A549 (cell line): Measurements from ENCODE around the gene MAP7D1. TPM values are rescaled to one million over a fixed set of nuclear protein-coding genes. Genes with fewer than 3 reads are reported as not detected.

ENCODE experiments used
- ATAC-seq, 2 experiments: fragments of 200-7000 bp in 1 of 2; fragments of >200 bp in 1 of 2; cut with Nextera tagmentation in 1 of 2; cut with Tn5 transposase in 1 of 2; 3 replicates each; pipeline versions ENCODE4 v1.8.0 to v1.9.1; 2018 to 2020; ENCODE audit warnings: mild to moderate bottlenecking in 1 of 2, moderate library complexity in 1 of 2
- CTCF ChIA-PET: fragments of 300-600 bp; sonication (Branson Sonifier 250); formaldehyde crosslinking; extraction: SDS; loops from one replicate; lab custom pipeline; 2021; ENCODE audit warnings: antibody characterized with exemption, inconsistent platforms; lab: Yijun Ruan, JAX
- POLR2A ChIA-PET: fragments of 350-600 bp; formaldehyde crosslinking; extraction: SDS; loops from one replicate; lab custom pipeline; 2021; ENCODE audit warnings: antibody characterized with exemption, inconsistent platforms; lab: Yijun Ruan, JAX
- DNase-seq, 2 experiments: peaks; one replicate each; pipeline versions ENCODE4 v3.0.0 to v3.0.0-alpha.2; 2011 to 2016; ENCODE audit warnings: low read depth in 1 of 2, low spot score in 1 of 2
- FAIRE-seq: peaks from 2 replicates; lab custom pipeline; 2011; peaks lifted over from hg19 to GRCh38; lab: Jason Lieb, UNC
- H3K27ac ChIP-seq, 2 experiments: fragments of >200 bp; sonication (Bioruptor Twin); formaldehyde crosslinking; 3 replicates each; pipeline ENCODE4 v1.5.1; 2016 to 2017
- H3K4me1 ChIP-seq: fragments of >200 bp; sonication (Bioruptor Twin); formaldehyde crosslinking; 3 replicates; pipeline ENCODE4 v1.6.1; 2016
- H3K4me2 ChIP-seq: fragments of >200 bp; sonication (Bioruptor Twin); formaldehyde crosslinking; 3 replicates; pipeline ENCODE4 v1.6.1; 2016
- H3K4me3 ChIP-seq: fragments of >200 bp; sonication (Bioruptor Twin); formaldehyde crosslinking; 3 replicates; pipeline ENCODE4 v1.5.1; 2016
- H3K9me3 ChIP-seq: fragments of >200 bp; sonication (Bioruptor Twin); formaldehyde crosslinking; 3 replicates; pipeline ENCODE4 v1.6.1; 2016
- EHMT2 ChIP-seq: fragments of 200-600 bp; sonication (generic); IDR thresholded peaks from 2 replicates; pipeline ENCODE4 v1.6.1; 2016; ENCODE audit warnings: antibody characterized with exemption, low read depth, mild to moderate bottlenecking, moderate library complexity
- EP300 ChIP-seq, 2 experiments: fragments of >200 bp; sonication (Bioruptor Twin); formaldehyde crosslinking; IDR thresholded peaks; 2 replicates in 1 of 2; 3 replicates in 1 of 2; pipeline ENCODE4 v1.6.1; 2016 to 2017
- FOSL2 ChIP-seq, 2 experiments: fragments of 450-650 bp in 1 of 2; fragments of >200 bp in 1 of 2; sonication (Bioruptor Twin) in 1 of 2; formaldehyde crosslinking; IDR thresholded peaks; 2 replicates each; pipeline versions ENCODE4 v1.5.0 to v1.6.1; 2016 to 2020; ENCODE audit warnings: mild to moderate bottlenecking in 1 of 2, moderate library complexity in 1 of 2
- FOXS1 ChIP-seq: fragments of 250-450 bp; sonication (Bioruptor Pico); IDR thresholded peaks from 2 replicates; pipeline ENCODE4 v1.5.0; 2020; ENCODE audit warnings: mild to moderate bottlenecking, moderate library complexity
- GATA3 ChIP-seq: IDR thresholded peaks from 2 replicates; pipeline ENCODE4 v1.6.1; 2012; ENCODE audit warnings: borderline replicate concordance
- HEYL ChIP-seq: fragments of 250-450 bp; sonication (Bioruptor Pico); IDR thresholded peaks from 2 replicates; pipeline ENCODE4 v1.8.0; 2021; ENCODE audit warnings: mild to moderate bottlenecking, moderate library complexity
- HOXA7 ChIP-seq: fragments of 250-450 bp; sonication (Bioruptor Pico); IDR thresholded peaks from 2 replicates; pipeline ENCODE4 v1.5.0; 2020; ENCODE audit warnings: mild to moderate bottlenecking, moderate library complexity
- KDM5A ChIP-seq: fragments of 200-600 bp; sonication (generic); IDR thresholded peaks from 2 replicates; pipeline ENCODE4 v1.6.1; 2016; ENCODE audit warnings: antibody characterized with exemption, mild to moderate bottlenecking
- MAFK ChIP-seq: fragments of 450-650 bp; IDR thresholded peaks from 2 replicates; pipeline ENCODE4 v1.6.1; 2014; ENCODE audit not compliant: partially characterized antibody
- MAZ ChIP-seq: fragments of 150-350 bp; IDR thresholded peaks from 2 replicates; pipeline ENCODE4 v1.6.1; 2014; ENCODE audit warnings: antibody characterized with exemption, low read depth, low read length, borderline replicate concordance
- NPAS2 ChIP-seq: fragments of 250-450 bp; sonication (Bioruptor Pico); IDR thresholded peaks from 2 replicates; pipeline ENCODE4 v1.8.0; 2022; ENCODE audit warnings: mild to moderate bottlenecking, moderate library complexity, borderline replicate concordance
- POLR2AphosphoS2 ChIP-seq: conservative IDR thresholded peaks from 2 replicates; pipeline ENCODE4 v1.6.1; 2012; ENCODE audit warnings: low read length, improper control_type of control experiment, inconsistent platforms
- RAD21 ChIP-seq, 2 experiments: fragments of >200 bp in 1 of 2; sonication (Bioruptor Twin) in 1 of 2; formaldehyde crosslinking in 1 of 2; IDR thresholded peaks in 1 of 2; conservative IDR thresholded peaks in 1 of 2; 2 replicates in 1 of 2; 3 replicates in 1 of 2; pipeline ENCODE4 v1.6.1; 2012 to 2018; ENCODE audit warnings: inconsistent platforms in 1 of 2
- RARB ChIP-seq: fragments of 250-450 bp; sonication (Bioruptor Pico); IDR thresholded peaks from 2 replicates; pipeline ENCODE4 v1.8.0; 2021; ENCODE audit warnings: mild to moderate bottlenecking, moderate library complexity
- SREBF2 ChIP-seq: fragments of 450-650 bp; IDR thresholded peaks from 2 replicates; pipeline ENCODE4 v1.6.1; 2014; ENCODE audit warnings: mild to moderate bottlenecking, moderate library complexity
- TFCP2L1 ChIP-seq: fragments of 250-450 bp; sonication (Bioruptor Pico); IDR thresholded peaks from 2 replicates; pipeline ENCODE4 v1.5.0; 2021; ENCODE audit warnings: mild to moderate bottlenecking
- ZC3H11A ChIP-seq: fragments of 450-650 bp; IDR thresholded peaks from 2 replicates; pipeline ENCODE4 v1.6.1; 2014; ENCODE audit warnings: antibody characterized with exemption, mild to moderate bottlenecking
- ZSCAN20 ChIP-seq: fragments of 250-450 bp; sonication (Bioruptor Pico); IDR thresholded peaks from 2 replicates; pipeline ENCODE4 v1.8.0; 2022; ENCODE audit warnings: mild to moderate bottlenecking, moderate library complexity
- WGBS: methylation state at CpG from one replicate; pipeline ENCODE4 v1.1.6; 2017; ENCODE audit errors: missing lambda C conversion rate; 5-methylcytosine and 5-hydroxymethylcytosine counted together
- polyA plus RNA-seq, 4 experiments: library from polyadenylated mRNA; depleted of rRNA in 3 of 4; stranded (reverse); fragments of >200 nt; fragmentation: RNase III in 1 of 4; extraction: RNeasy Plus Mini Kit Qiagen cat#74134 plus additional on column Dnase treatment in 1 of 4; gene quantifications; 2 replicates in 3 of 4; 3 replicates in 1 of 4; pipeline ENCODE4 v1.2.3, GENCODE V29; 2011 to 2017
- TF ChIP-seq, protein P1 (sequence below): fragments of >200 bp; sonication (Bioruptor Twin); formaldehyde crosslinking; IDR thresholded peaks from 3 replicates; pipeline ENCODE4 v1.6.1; 2016
- TF ChIP-seq, protein P2 (sequence below): fragments of 450-650 bp; IDR thresholded peaks from 2 replicates; pipeline ENCODE4 v1.6.1; 2014; ENCODE audit warnings: antibody characterized with exemption
- TF ChIP-seq, protein P3 (sequence below): fragments of 200-600 bp; sonication (generic); IDR thresholded peaks from 2 replicates; pipeline ENCODE4 v1.6.1; 2016; ENCODE audit warnings: antibody characterized with exemption, mild to moderate bottlenecking, moderate library complexity
- TF ChIP-seq, protein P4 (sequence below): fragments of >200 bp; sonication (Bioruptor Twin); formaldehyde crosslinking; IDR thresholded peaks from 2 replicates; pipeline ENCODE4 v1.6.1; 2016
- TF ChIP-seq, protein P5 (sequence below): IDR thresholded peaks from 2 replicates; pipeline ENCODE4 v1.6.1; 2012
- TF ChIP-seq, protein P6 (sequence below): fragments of 150-350 bp; IDR thresholded peaks from 2 replicates; pipeline ENCODE4 v1.6.1; 2014; ENCODE audit warnings: low read depth, mild to moderate bottlenecking, low read length
- TF ChIP-seq, protein P7 (sequence below): IDR thresholded peaks from 2 replicates; pipeline ENCODE4 v1.6.1; 2012

MAP7D1 gene
- polyA plus RNA-seq, 2 of the 4 experiments (the other 2 are of a cell fraction): 16.4 to 74.9 TPM

DNA sequence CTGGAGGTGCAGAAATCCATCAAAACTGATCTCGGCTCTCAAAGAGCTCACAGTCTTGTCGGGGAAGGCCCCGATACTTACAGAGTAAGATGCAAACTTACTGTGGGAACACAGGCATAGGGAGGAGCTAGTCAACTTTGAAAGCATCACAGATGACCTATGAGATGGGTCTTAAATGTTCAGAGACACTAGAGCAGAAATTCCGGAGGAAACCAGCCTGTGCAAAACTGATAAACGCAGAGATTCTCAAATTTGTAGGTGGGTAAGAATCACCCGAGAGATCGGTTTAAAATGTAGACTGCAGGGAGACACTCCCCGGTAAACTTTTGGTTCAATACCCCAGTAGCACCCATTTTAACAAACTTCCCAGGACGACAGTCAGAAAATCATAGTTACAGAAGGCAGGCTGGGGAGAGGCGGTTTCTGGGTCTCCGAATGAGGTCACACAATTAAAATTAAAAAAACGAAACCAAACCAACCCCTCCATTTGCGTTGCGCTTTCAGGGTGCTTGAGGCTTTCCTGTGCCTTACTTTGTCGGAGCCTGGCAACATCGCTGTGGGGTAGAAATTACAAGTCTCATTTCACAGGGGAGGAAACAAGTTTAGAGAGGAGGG lies 67.5 kb downstream of the MAP7D1 start:
- Histone ChIP-seq H3K4me3 (peak overlapping the region; percentile 55), H3K4me2 (peak overlapping the region; percentile 87), H3K4me1 (peaks cover 19% of the 10 kb centered on the region), H3K27ac (peak overlapping the region; percentile 80 to 91), H3K9me3 (no peaks in the 10 kb centered on the region)
- ATAC-seq: peak; percentile 48 to 58
- ChIA-PET CTCF (interaction anchor here (0.6 to 2.4 kb wide), 10 partner anchors 12 to 76 kb away, joined by 3 to 11 read pairs (median 4); partner anchors contain the start of genes MAP7D1 and TRAPPC3), POLR2A (interaction anchor here (0.5 to 3.1 kb wide), 9 partner anchors 14 to 241 kb away, joined by 3 to 23 read pairs (median 4); partner anchors contain the start of genes MRPS15 and TRAPPC3)
- TF ChIP-seq, protein P1, sequence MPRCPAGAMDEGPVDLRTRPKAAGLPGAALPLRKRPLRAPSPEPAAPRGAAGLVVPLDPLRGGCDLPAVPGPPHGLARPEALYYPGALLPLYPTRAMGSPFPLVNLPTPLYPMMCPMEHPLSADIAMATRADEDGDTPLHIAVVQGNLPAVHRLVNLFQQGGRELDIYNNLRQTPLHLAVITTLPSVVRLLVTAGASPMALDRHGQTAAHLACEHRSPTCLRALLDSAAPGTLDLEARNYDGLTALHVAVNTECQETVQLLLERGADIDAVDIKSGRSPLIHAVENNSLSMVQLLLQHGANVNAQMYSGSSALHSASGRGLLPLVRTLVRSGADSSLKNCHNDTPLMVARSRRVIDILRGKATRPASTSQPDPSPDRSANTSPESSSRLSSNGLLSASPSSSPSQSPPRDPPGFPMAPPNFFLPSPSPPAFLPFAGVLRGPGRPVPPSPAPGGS: 0 out of 3 replicates have a peak, but pooled peaks have one; percentile 4
- TF ChIP-seq, protein P2, sequence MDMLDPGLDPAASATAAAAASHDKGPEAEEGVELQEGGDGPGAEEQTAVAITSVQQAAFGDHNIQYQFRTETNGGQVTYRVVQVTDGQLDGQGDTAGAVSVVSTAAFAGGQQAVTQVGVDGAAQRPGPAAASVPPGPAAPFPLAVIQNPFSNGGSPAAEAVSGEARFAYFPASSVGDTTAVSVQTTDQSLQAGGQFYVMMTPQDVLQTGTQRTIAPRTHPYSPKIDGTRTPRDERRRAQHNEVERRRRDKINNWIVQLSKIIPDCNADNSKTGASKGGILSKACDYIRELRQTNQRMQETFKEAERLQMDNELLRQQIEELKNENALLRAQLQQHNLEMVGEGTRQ: no peak
- TF ChIP-seq HEYL (CRISPR knock-in tag): no peak
- TF ChIP-seq EHMT2: no peak
- no peak for FAIRE-seq
- peak; percentile 33 to 56 for DNase-seq
- 4% methylated on average over 16 of the region's 16 CpGs for WGBS

DNA sequence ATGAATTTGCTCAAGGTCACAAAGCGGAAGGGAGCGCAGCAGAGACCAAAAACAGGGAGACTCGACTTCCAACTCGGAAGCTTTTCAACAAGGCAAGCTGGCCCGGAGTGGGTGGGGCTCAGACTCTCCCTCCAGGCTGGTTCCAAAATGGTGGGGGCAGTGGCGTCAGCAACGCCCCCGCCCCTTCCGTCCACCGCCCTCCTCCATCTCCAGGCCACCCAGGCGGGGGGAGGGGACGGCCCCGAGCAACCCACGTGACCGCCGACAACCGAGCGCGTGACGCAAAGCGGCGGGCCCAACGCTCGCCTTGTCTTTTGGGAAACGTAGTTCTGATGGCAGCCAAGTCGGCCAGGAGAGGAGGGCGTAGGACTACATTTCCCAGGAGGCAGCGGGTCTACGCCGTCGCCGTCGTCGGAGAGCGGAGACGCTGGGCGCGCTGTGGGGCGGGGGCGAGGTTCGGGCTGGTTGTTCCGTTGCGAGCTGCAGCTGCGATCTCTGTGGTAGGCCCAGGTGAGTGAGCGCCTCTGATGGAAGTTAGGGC lies 68.1 kb downstream of the MAP7D1 start, which contains the start of gene THRAP3:
Gene THRAP3 (plus strand): TSS at position 448 of the 541 bp plus-strand sequence. CDS start 58,121 bp downstream, outside the sequence.
- H3K27ac ChIP-seq: peak within 1 kb of the TSS; percentile 93 to 98
- FAIRE-seq: no peak
- 2% methylated on average over 20 of the region's 45 CpGs for WGBS
- ChIA-PET POLR2A (interaction anchor here (0.5 to 3.1 kb wide), 13 partner anchors 14 to 240 kb away, joined by 3 to 23 read pairs (median 4); partner anchors contain the start of genes MRPS15, SH3D21 and TRAPPC3), CTCF (interaction anchor here (1.0 to 2.4 kb wide), 9 partner anchors 12 to 76 kb away, joined by 3 to 11 read pairs (median 6); partner anchors contain the start of genes MAP7D1 and TRAPPC3)
- no peaks in the 10 kb centered on the region for H3K9me3 ChIP-seq
- ATAC-seq: peak; percentile 96 to 97
- peak within 1 kb of the TSS; percentile 93 for H3K4me2 ChIP-seq
- DNase-seq: peak; percentile 89 to 99
- peak within 1 kb of the TSS; percentile 65 for H3K4me3 ChIP-seq
- peaks cover 19% of the 10 kb centered on the region for H3K4me1 ChIP-seq
- TF ChIP-seq, protein P3, sequence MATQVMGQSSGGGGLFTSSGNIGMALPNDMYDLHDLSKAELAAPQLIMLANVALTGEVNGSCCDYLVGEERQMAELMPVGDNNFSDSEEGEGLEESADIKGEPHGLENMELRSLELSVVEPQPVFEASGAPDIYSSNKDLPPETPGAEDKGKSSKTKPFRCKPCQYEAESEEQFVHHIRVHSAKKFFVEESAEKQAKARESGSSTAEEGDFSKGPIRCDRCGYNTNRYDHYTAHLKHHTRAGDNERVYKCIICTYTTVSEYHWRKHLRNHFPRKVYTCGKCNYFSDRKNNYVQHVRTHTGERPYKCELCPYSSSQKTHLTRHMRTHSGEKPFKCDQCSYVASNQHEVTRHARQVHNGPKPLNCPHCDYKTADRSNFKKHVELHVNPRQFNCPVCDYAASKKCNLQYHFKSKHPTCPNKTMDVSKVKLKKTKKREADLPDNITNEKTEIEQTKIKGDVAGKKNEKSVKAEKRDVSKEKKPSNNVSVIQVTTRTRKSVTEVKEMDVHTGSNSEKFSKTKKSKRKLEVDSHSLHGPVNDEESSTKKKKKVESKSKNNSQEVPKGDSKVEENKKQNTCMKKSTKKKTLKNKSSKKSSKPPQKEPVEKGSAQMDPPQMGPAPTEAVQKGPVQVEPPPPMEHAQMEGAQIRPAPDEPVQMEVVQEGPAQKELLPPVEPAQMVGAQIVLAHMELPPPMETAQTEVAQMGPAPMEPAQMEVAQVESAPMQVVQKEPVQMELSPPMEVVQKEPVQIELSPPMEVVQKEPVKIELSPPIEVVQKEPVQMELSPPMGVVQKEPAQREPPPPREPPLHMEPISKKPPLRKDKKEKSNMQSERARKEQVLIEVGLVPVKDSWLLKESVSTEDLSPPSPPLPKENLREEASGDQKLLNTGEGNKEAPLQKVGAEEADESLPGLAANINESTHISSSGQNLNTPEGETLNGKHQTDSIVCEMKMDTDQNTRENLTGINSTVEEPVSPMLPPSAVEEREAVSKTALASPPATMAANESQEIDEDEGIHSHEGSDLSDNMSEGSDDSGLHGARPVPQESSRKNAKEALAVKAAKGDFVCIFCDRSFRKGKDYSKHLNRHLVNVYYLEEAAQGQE: no peak
- TF ChIP-seq GATA3: no peak
- TF ChIP-seq EP300 (IDR thresholded peaks at IDR 0.05): no peak
- TF ChIP-seq, protein P4, sequence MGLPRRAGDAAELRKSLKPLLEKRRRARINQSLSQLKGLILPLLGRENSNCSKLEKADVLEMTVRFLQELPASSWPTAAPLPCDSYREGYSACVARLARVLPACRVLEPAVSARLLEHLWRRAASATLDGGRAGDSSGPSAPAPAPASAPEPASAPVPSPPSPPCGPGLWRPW: no peak
- TF ChIP-seq RAD21 (conservative IDR thresholded peaks at IDR 0.05 in 1 of 2, IDR thresholded peaks at IDR 0.05 in 1 of 2): no peak; a peak in 1 of 5 replicates
- TF ChIP-seq, protein P5, sequence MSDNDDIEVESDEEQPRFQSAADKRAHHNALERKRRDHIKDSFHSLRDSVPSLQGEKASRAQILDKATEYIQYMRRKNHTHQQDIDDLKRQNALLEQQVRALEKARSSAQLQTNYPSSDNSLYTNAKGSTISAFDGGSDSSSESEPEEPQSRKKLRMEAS: peak; percentile 78
- TF ChIP-seq, protein P2: peak; percentile 99
- TF ChIP-seq, protein P6, sequence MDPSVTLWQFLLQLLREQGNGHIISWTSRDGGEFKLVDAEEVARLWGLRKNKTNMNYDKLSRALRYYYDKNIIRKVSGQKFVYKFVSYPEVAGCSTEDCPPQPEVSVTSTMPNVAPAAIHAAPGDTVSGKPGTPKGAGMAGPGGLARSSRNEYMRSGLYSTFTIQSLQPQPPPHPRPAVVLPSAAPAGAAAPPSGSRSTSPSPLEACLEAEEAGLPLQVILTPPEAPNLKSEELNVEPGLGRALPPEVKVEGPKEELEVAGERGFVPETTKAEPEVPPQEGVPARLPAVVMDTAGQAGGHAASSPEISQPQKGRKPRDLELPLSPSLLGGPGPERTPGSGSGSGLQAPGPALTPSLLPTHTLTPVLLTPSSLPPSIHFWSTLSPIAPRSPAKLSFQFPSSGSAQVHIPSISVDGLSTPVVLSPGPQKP: no peak
- TF ChIP-seq HOXA7 (CRISPR knock-in tag): no peak
- TF ChIP-seq FOSL2 (IDR thresholded peaks at IDR 0.05): no peak
- no peak for TF ChIP-seq FOSL2 (CRISPR knock-in tag; IDR thresholded peaks at IDR 0.05)
- no peak for TF ChIP-seq KDM5A
- TF ChIP-seq ZSCAN20 (CRISPR knock-in tag): no peak
- TF ChIP-seq POLR2AphosphoS2: no peak
- TF ChIP-seq NPAS2 (CRISPR knock-in tag): no peak
- TF ChIP-seq RARB: no peak
- no peak for TF ChIP-seq SREBF2
- 0 out of 2 replicates have a peak, but pooled peaks have one; percentile 55 for TF ChIP-seq MAZ
- TF ChIP-seq FOXS1 (CRISPR knock-in tag): no peak
- TF ChIP-seq TFCP2L1 (CRISPR knock-in tag): no peak
- no peak for TF ChIP-seq ZC3H11A
- no peak for TF ChIP-seq MAFK
- TF ChIP-seq, protein P7, sequence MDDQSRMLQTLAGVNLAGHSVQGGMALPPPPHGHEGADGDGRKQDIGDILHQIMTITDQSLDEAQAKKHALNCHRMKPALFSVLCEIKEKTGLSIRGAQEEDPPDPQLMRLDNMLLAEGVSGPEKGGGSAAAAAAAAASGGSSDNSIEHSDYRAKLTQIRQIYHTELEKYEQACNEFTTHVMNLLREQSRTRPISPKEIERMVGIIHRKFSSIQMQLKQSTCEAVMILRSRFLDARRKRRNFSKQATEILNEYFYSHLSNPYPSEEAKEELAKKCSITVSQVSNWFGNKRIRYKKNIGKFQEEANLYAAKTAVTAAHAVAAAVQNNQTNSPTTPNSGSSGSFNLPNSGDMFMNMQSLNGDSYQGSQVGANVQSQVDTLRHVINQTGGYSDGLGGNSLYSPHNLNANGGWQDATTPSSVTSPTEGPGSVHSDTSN: no peak; the same call in 1 of the 2 replicates
